Neural cell (in vitro differentiated cells): ENCODE data around the gene OR10D3. TPM values are rescaled to one million over a fixed set of nuclear protein-coding genes. Genes with fewer than 3 reads are reported as not detected.

Experiments used
- H2AFZ ChIP-seq: fragments of 200-600, 300-800 bp; sonication (generic), shearing (Covaris generic); 2 replicates; pipeline ENCODE4 v1.6.0; 2014; ENCODE audit warnings: low read depth, mild to moderate bottlenecking, antibody characterized with exemption, low read length, moderate library complexity
- H3F3A ChIP-seq: fragments of 200-600 bp; shearing (Covaris generic); 2 replicates; pipeline ENCODE4 v1.6.1; 2016; ENCODE audit warnings: mild to moderate bottlenecking, moderate library complexity, mixed read lengths, antibody characterized with exemption, low read length; ENCODE audit not compliant: insufficient read depth, poor library complexity, severe bottlenecking
- H3K27ac ChIP-seq: fragments of 200-600, 300-800 bp; sonication (generic), shearing (Covaris generic); 2 replicates; pipeline ENCODE4 v1.5.1; 2014; ENCODE audit warnings: mild to moderate bottlenecking, low read length, moderate library complexity
- H3K27me3 ChIP-seq: fragments of 300-800, 200-600 bp; sonication (generic), shearing (Covaris generic); 2 replicates; pipeline ENCODE4 v1.6.0; 2014; ENCODE audit warnings: mild to moderate bottlenecking, low read depth, low read length, moderate library complexity; ENCODE audit not compliant: insufficient read depth
- H3K36me3 ChIP-seq: fragments of 300-800, 200-600 bp; sonication (generic), shearing (Covaris generic); 2 replicates; pipeline ENCODE4 v1.5.1; 2014; ENCODE audit warnings: mild to moderate bottlenecking, antibody characterized with exemption, low read length, moderate library complexity; ENCODE audit not compliant: insufficient read depth
- H3K4me2 ChIP-seq: fragments of 300-800, 200-600 bp; sonication (generic), shearing (Covaris generic); 2 replicates; pipeline ENCODE4 v1.6.0; 2014; ENCODE audit warnings: mild to moderate bottlenecking, low read length
- H3K4me3 ChIP-seq: fragments of 300-800, 200-600 bp; sonication (generic), shearing (Covaris generic); 2 replicates; pipeline ENCODE4 v1.5.1; 2014; ENCODE audit warnings: mild to moderate bottlenecking, low read length, moderate library complexity
- H3K79me2 ChIP-seq: fragments of 200-600 bp; shearing (Covaris generic); replicated peaks from 2 replicates; pipeline ENCODE4 v1.6.0; 2014; ENCODE audit warnings: mild to moderate bottlenecking, low read length, moderate library complexity; ENCODE audit not compliant: insufficient read depth
- H3K9ac ChIP-seq: fragments of 300-800, 200-600 bp; sonication (generic), shearing (Covaris generic); 2 replicates; pipeline ENCODE4 v1.6.1; 2016; ENCODE audit warnings: mild to moderate bottlenecking, low read length, mixed read lengths
- H3K9me2 ChIP-seq: fragments of 200-600 bp; shearing (Covaris generic); 2 replicates; pipeline ENCODE4 v1.6.1; 2016; ENCODE audit warnings: mild to moderate bottlenecking, low read length, mixed read lengths; ENCODE audit not compliant: insufficient read depth
- H3K9me3 ChIP-seq: fragments of 200-600, 300-800 bp; sonication (generic), shearing (Covaris generic); 2 replicates; pipeline ENCODE4 v1.6.1; 2016; ENCODE audit warnings: mild to moderate bottlenecking, mixed run types, low read length, moderate library complexity, mixed read lengths
- H4K20me1 ChIP-seq: fragments of 200-600 bp; shearing (Covaris generic); 2 replicates; pipeline ENCODE4 v1.6.1; 2016; ENCODE audit warnings: mild to moderate bottlenecking, mixed run types; ENCODE audit not compliant: insufficient read depth
- CTCF ChIP-seq: fragments of 450-650 bp; IDR thresholded peaks from 2 replicates; pipeline ENCODE4 v1.5.1; 2014; ENCODE audit warnings: antibody characterized with exemption, mild to moderate bottlenecking, moderate library complexity; ENCODE audit not compliant: poor library complexity, severe bottlenecking
- EP300 ChIP-seq: fragments of 450-650 bp; conservative IDR thresholded peaks from 2 replicates; pipeline ENCODE4 v1.6.1; 2014; ENCODE audit warnings: antibody characterized with exemption, mild to moderate bottlenecking, moderate library complexity; ENCODE audit not compliant: poor library complexity, severe bottlenecking
- EZH2 ChIP-seq: fragments of 200-600, 300-800 bp; shearing (Covaris generic), sonication (generic); IDR thresholded peaks from 2 replicates; pipeline ENCODE4 v1.6.1; 2014; ENCODE audit warnings: antibody characterized with exemption, low read length, borderline replicate concordance, mild to moderate bottlenecking; ENCODE audit not compliant: insufficient read depth, poor library complexity, severe bottlenecking
- MXI1 ChIP-seq: fragments of 450-650 bp; conservative IDR thresholded peaks from 2 replicates; pipeline ENCODE4 v1.6.1; 2014; ENCODE audit warnings: antibody characterized with exemption, mild to moderate bottlenecking; ENCODE audit not compliant: poor library complexity, severe bottlenecking
- POLR2AphosphoS5 ChIP-seq: IDR thresholded peaks from 2 replicates; pipeline ENCODE4 v1.6.1; 2012
- RAD21 ChIP-seq: fragments of 450-650 bp; conservative IDR thresholded peaks from 2 replicates; pipeline ENCODE4 v1.6.1; 2014; ENCODE audit warnings: antibody characterized with exemption, mild to moderate bottlenecking, moderate library complexity
- REST ChIP-seq: IDR thresholded peaks from 2 replicates; pipeline ENCODE4 v1.6.1; 2012; ENCODE audit warnings: borderline replicate concordance
- SMC3 ChIP-seq: fragments of 450-650 bp; conservative IDR thresholded peaks from 2 replicates; pipeline ENCODE4 v1.6.1; 2014; ENCODE audit warnings: antibody characterized with exemption, mild to moderate bottlenecking, moderate library complexity; ENCODE audit not compliant: poor library complexity
- TAF1 ChIP-seq: IDR thresholded peaks from 2 replicates; pipeline ENCODE4 v1.6.1; 2012; ENCODE audit warnings: low read depth
- polyA minus RNA-seq: library from RNA; depleted of rRNA, polyadenylated mRNA; stranded (reverse); fragments of >200 nt; gene quantifications from 2 replicates; pipeline ENCODE4 v1.2.3, GENCODE V29; 2014
- polyA plus RNA-seq: library from polyadenylated mRNA; depleted of rRNA; stranded (reverse); fragments of >200 nt; gene quantifications from 2 replicates; pipeline ENCODE4 v1.2.3, GENCODE V29; 2014

Gene OR10D3
- polyA plus RNA-seq (not detected in 2 replicates), polyA minus RNA-seq (0.23 TPM in 1 of 2 replicates, not detected in the other)

GRCh38 chr11:124183068-124183467, at the start of gene OR10D3:
OR10D3 (plus strand) TSS chr11:124183345; CDS start chr11:124185270, 1,925 bp downstream.
- no peaks in the 10 kb centered on the region for H3K27me3 ChIP-seq
- H3K36me3 ChIP-seq = no peaks in the 10 kb centered on the region
- H3K4me2 ChIP-seq = no peak within 1 kb of the TSS
- H3K27ac ChIP-seq = no peak within 1 kb of the TSS
- H3K9me3 ChIP-seq = no peaks in the 10 kb centered on the region
- H3K9me2 ChIP-seq = no peaks in the 10 kb centered on the region
- no peak within 1 kb of the TSS for H2AFZ ChIP-seq
- no peak within 1 kb of the TSS for H3K9ac ChIP-seq
- no peaks in the 10 kb centered on the region for H3K79me2 ChIP-seq
- TF ChIP-seq EZH2 (no peak), REST (no peak), RAD21 (no peak), EP300 (no peak), TAF1 (no peak)
- H3K4me3 ChIP-seq = no peak within 1 kb of the TSS
- no peaks in the 10 kb centered on the region for H4K20me1 ChIP-seq
- H3F3A ChIP-seq = no peaks in the 10 kb centered on the region

GRCh38 chr11:124143034-124143433, 40.1 kb upstream of the OR10D3 start:
- Histone ChIP-seq H3K79me2 (no peaks in the 10 kb centered on the region), H3K4me2 (no peak overlapping the region), H3K9me2 (no peaks in the 10 kb centered on the region), H3K9me3 (no peaks in the 10 kb centered on the region), H2AFZ (no peak overlapping the region), H3F3A (no peaks in the 10 kb centered on the region), H3K27me3 (no peaks in the 10 kb centered on the region), H3K9ac (no peak overlapping the region), H3K27ac (no peak overlapping the region), H4K20me1 (no peaks in the 10 kb centered on the region), H3K36me3 (peaks cover 26% of the 10 kb centered on the region), H3K4me3 (no peak overlapping the region)
- no peak for TF ChIP-seq EP300
- TF ChIP-seq POLR2AphosphoS5 = no peak
- no peak for TF ChIP-seq EZH2
- no peak for TF ChIP-seq TAF1
- no peak for TF ChIP-seq RAD21
- TF ChIP-seq CTCF = no peak
- no peak for TF ChIP-seq SMC3

GRCh38 chr11:124147951-124148350, 35.2 kb upstream of the OR10D3 start:
- no peaks in the 10 kb centered on the region for H3K9me2 ChIP-seq
- no peaks in the 10 kb centered on the region for H3K27me3 ChIP-seq
- H3K79me2 ChIP-seq = no peaks in the 10 kb centered on the region
- H3K9me3 ChIP-seq = no peaks in the 10 kb centered on the region
- TF ChIP-seq REST (no peak), EZH2 (no peak), CTCF (no peak), SMC3 (no peak), RAD21 (no peak), POLR2AphosphoS5 (no peak), EP300 (no peak), TAF1 (no peak), MXI1 (no peak)
- no peak overlapping the region for H3K4me3 ChIP-seq
- H3K27ac ChIP-seq = no peak overlapping the region
- H3K9ac ChIP-seq = no peak overlapping the region
- no peak overlapping the region for H2AFZ ChIP-seq
- H3F3A ChIP-seq = no peaks in the 10 kb centered on the region
- H3K4me2 ChIP-seq = no peak overlapping the region
- H4K20me1 ChIP-seq = no peaks in the 10 kb centered on the region
- H3K36me3 ChIP-seq = peaks cover 9% of the 10 kb centered on the region
